OCI-LY1 (cell line): ENCODE data around the gene MYO18A.

Source experiments
- EZH2 ChIP-seq: fragments of 200-600 bp; sonication (generic), shearing (Covaris generic); IDR thresholded peaks from 2 replicates; pipeline ENCODE4 v1.8.0; 2017; ENCODE audit warnings: borderline replicate concordance, mixed run types, mild to moderate bottlenecking, antibody characterized with exemption, low read length, moderate library complexity, mixed read lengths
- TF ChIP-seq, protein P1 (sequence below): fragments of 200-600 bp; sonication (generic), shearing (Covaris generic); IDR thresholded peaks from 2 replicates; pipeline ENCODE4 v1.5.1; 2017; ENCODE audit warnings: mild to moderate bottlenecking, antibody characterized with exemption, low read length, moderate library complexity, mixed read lengths

DNA sequence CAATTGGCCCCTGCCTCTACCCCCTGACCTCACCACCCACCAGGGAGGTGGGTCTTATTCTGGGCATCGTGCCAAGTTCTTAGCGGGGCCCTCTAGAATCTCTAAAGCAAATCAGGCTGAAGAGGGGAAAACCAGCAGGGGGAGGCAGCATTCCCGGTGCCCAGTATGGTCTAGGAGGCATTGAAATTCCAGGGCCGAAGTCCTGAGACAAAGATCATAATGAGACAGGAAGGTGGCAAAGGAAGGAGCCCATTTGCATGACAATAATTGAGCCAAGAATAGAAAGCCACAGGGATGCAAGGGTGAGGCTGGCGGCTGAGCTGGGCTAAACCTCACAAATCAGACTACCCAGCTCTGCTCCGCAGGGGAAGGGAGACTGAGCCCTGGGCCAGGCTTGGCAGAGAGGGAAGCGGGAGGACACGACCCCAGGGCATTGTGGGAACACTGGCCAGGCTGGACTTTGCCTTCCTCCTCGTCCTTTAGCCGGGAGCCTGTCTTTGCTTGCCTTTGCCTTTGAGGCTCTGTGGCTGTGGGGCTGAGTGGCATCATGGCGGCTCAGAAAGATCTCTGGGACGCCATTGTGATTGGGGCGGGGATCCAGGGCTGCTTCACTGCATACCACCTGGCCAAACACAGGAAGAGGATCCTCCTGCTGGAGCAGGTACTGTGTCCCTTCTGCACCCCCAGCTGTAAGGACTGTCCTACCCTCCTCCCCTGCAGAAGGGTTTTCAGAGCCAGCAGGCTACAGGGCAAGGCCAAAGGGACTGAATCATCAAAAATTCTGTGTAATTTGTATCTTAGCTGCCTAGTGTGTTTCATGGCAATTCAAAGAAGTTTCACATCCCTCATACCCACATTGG is 137.3 kb downstream of the MYO18A start, which contains the start of gene PIPOX:
- TF ChIP-seq, protein P1, sequence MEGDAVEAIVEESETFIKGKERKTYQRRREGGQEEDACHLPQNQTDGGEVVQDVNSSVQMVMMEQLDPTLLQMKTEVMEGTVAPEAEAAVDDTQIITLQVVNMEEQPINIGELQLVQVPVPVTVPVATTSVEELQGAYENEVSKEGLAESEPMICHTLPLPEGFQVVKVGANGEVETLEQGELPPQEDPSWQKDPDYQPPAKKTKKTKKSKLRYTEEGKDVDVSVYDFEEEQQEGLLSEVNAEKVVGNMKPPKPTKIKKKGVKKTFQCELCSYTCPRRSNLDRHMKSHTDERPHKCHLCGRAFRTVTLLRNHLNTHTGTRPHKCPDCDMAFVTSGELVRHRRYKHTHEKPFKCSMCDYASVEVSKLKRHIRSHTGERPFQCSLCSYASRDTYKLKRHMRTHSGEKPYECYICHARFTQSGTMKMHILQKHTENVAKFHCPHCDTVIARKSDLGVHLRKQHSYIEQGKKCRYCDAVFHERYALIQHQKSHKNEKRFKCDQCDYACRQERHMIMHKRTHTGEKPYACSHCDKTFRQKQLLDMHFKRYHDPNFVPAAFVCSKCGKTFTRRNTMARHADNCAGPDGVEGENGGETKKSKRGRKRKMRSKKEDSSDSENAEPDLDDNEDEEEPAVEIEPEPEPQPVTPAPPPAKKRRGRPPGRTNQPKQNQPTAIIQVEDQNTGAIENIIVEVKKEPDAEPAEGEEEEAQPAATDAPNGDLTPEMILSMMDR = no peak
- TF ChIP-seq EZH2 = no peak
